Tibial nerve (tissue), 4 donors: ENCODE results near the gene PTPRG. TPM values are rescaled to one million over a fixed set of nuclear protein-coding genes. Genes with fewer than 3 reads are reported as not detected.

ENCODE experiments used
- DNase-seq, 2 donors: peaks; one replicate each; pipeline ENCODE4 v3.0.0-alpha.2; 2019; ENCODE audit warnings: low spot score in 2 of 2
- H3K27ac ChIP-seq, 4 donors: fragments of 200-600 bp; sonication (generic) in 3 of 4; one replicate each; pipeline ENCODE4 v1.5.1; 2017 to 2019; ENCODE audit warnings: mild to moderate bottlenecking in 1 of 4
- H3K27me3 ChIP-seq, 2 donors: fragments of 200-600 bp; sonication (generic) in 1 of 2; one replicate each; pipeline versions ENCODE4 v1.5.1 to v1.6.0; 2017 to 2019
- H3K36me3 ChIP-seq, 3 donors: fragments of 200-600 bp; sonication (generic); one replicate each; pipeline ENCODE4 v1.5.1; 2018 to 2019
- H3K4me1 ChIP-seq, 4 donors: fragments of 200-600 bp; sonication (generic) in 3 of 4; one replicate each; pipeline ENCODE4 v1.5.1; 2017 to 2019
- H3K4me3 ChIP-seq, 4 donors: fragments of 200-600 bp; sonication (generic) in 3 of 4; one replicate each; pipeline ENCODE4 v1.5.1; 2017 to 2019; ENCODE audit warnings: mild to moderate bottlenecking in 1 of 4, moderate library complexity in 1 of 4
- H3K9me3 ChIP-seq, 4 donors: fragments of 200-600 bp; sonication (generic) in 3 of 4; one replicate each; pipeline ENCODE4 v1.5.1; 2017 to 2019
- EP300 ChIP-seq, 2 donors: sonication (generic); formaldehyde crosslinking; IDR thresholded peaks; one replicate each; pipeline ENCODE4 v1.6.1; 2017; ENCODE audit warnings: antibody characterized with exemption in 2 of 2, mild to moderate bottlenecking in 1 of 2
- POLR2A ChIP-seq, 2 donors: fragments of 450-650 bp; IDR thresholded peaks; one replicate each; pipeline ENCODE4 v1.6.1; 2017; ENCODE audit warnings: antibody characterized with exemption in 2 of 2, mild to moderate bottlenecking in 2 of 2, moderate library complexity in 2 of 2
- WGBS, 2 donors: methylation state at CpG; one replicate each; pipeline ENCODE4 v1.1.5; 2018; 5-methylcytosine and 5-hydroxymethylcytosine counted together
- total RNA-seq, 4 donors: library from RNA; depleted of rRNA; stranded (reverse); fragments of >200 nt; gene quantifications; one replicate each; pipeline ENCODE4 v1.1.0, GENCODE V29; 2016
- TF ChIP-seq, protein P1 (sequence below), 5 experiments: fragments of 200-600 bp in 3 of 5; fragments of 450-650 bp in 2 of 5; sonication (generic) in 3 of 5; IDR thresholded peaks; one replicate each; pipeline ENCODE4 v1.5.1; 2016 to 2019; ENCODE audit warnings: antibody characterized with exemption in 5 of 5, mild to moderate bottlenecking in 3 of 5, moderate library complexity in 2 of 5

PTPRG gene
- total RNA-seq, 4 donors from 2014 or later = 112 to 174 (median 121) TPM

DNA sequence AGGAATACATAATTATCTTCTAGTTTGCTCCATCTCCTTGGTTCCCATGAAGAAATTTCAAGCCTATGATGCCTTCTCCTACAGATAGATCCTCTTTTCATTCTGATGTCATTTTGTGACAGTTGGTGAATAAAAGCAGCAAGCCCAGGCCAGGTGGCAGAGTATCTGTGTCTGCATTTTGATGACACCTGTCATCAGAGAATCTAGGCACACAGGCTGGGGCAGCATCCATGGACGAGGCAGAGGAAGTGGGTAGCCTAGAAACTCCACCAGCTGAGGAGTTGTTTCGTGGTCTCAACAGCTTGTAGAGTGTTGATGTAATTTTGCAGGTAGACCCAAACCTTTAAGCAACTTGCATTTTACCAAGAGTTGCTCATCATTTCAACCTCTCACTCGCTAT, 542.2 kb downstream of the PTPRG start:
- no peaks in the 10 kb centered on the region for H3K9me3 ChIP-seq
- H3K36me3 ChIP-seq = no peaks in the 10 kb centered on the region
- DNase-seq = no peak
- H3K4me3 ChIP-seq = no peak overlapping the region
- no peaks in the 10 kb centered on the region for H3K27me3 ChIP-seq
- peak overlapping the region in 1 of 4 donors; percentile 43 for H3K27ac ChIP-seq
- 89 to 92% methylated on average over 3 of the region's 3 CpGs for whole genome bisulfite sequencing, 2 donors
- TF ChIP-seq EP300 (IDR thresholded peaks at IDR 0.05) (no peak), POLR2A (IDR thresholded peaks at IDR 0.05) (no peak)
- TF ChIP-seq, protein P1, sequence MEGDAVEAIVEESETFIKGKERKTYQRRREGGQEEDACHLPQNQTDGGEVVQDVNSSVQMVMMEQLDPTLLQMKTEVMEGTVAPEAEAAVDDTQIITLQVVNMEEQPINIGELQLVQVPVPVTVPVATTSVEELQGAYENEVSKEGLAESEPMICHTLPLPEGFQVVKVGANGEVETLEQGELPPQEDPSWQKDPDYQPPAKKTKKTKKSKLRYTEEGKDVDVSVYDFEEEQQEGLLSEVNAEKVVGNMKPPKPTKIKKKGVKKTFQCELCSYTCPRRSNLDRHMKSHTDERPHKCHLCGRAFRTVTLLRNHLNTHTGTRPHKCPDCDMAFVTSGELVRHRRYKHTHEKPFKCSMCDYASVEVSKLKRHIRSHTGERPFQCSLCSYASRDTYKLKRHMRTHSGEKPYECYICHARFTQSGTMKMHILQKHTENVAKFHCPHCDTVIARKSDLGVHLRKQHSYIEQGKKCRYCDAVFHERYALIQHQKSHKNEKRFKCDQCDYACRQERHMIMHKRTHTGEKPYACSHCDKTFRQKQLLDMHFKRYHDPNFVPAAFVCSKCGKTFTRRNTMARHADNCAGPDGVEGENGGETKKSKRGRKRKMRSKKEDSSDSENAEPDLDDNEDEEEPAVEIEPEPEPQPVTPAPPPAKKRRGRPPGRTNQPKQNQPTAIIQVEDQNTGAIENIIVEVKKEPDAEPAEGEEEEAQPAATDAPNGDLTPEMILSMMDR (IDR thresholded peaks at IDR 0.05) = no peak
- H3K4me1 ChIP-seq = peaks cover 0 to 22% (median 0%) of the 10 kb centered on the region in 4 donors

DNA sequence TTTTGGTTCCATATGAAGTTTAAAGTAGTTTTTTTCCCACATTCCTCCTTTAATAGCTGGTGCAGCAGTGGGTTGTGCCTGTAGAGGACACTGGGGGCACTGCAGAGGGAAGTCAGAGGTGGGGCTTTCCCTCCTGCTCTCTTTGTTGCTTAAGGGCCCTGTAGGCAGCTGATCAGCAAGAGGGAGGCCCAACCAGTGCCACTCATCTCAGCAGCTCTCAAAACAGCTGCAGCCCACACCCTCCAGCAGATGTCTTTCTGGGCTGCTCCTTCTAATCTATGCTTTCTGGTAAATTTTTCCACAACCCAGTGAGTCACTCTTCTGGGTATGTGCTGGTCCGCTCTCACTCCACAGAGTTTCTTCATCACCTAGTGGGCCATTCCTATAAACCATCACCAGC, 548.2 kb downstream of the PTPRG start:
- Histone ChIP-seq H3K4me3 (no peak overlapping the region), H3K4me1 (no peaks in the 10 kb centered on the region), H3K27me3 (no peaks in the 10 kb centered on the region), H3K27ac (no peak overlapping the region), H3K36me3 (no peaks in the 10 kb centered on the region), H3K9me3 (peaks cover 0 to 6% (median 0%) of the 10 kb centered on the region in 4 donors)
- DNase-seq = no peak
- WGBS, 2 donors = 91 to 95% methylated on average over 1 of the region's 1 CpG
- TF ChIP-seq, protein P1 (IDR thresholded peaks at IDR 0.05) = no peak

DNA sequence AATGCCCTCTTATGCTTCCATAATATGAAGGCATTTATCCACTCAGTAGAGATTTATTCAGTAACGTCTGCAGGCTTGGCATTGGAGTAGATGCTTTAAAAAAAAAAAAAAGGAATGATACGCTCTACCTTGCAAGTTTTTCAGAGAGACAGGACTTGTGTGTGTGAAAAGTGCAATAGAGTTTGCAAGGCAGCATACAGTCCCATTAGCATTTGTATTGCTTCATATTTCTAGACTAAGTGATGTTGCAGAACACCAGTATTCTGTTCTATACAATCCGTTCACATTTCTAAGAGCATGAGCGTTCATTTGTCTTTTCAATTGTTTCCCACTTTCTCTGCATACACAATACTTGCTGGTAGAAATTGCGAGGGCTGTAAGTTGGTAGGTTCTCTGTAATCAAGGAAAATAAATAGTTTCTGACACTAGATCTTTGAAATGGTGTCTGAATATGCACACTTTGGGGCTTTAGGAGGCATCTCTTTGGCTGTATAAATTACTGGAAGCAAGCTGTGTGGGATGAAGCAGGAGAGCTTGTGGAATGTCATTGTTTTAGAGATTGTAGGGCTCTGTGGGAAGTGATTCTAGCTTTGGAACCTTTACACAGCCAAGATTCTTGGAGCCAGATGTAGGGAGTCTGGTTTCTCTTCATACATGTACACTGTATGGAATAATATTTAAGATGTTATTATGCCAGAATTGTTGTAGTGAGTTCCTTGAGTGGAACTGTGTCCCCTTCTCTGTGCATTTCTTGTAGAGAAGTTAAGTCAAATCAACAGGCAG, 549.3 kb downstream of the PTPRG start:
- Histone ChIP-seq H3K36me3 (no peaks in the 10 kb centered on the region), H3K9me3 (peaks cover 0 to 6% (median 0%) of the 10 kb centered on the region in 4 donors), H3K27me3 (no peaks in the 10 kb centered on the region), H3K4me3 (no peak overlapping the region), H3K27ac (no peak overlapping the region), H3K4me1 (peaks cover 0 to 4% (median 0%) of the 10 kb centered on the region in 4 donors)
- TF ChIP-seq POLR2A (IDR thresholded peaks at IDR 0.05) = no peak
- DNase-seq = no peak
- 72 to 75% methylated on average over 5 of the region's 5 CpGs for WGBS, 2 donors

DNA sequence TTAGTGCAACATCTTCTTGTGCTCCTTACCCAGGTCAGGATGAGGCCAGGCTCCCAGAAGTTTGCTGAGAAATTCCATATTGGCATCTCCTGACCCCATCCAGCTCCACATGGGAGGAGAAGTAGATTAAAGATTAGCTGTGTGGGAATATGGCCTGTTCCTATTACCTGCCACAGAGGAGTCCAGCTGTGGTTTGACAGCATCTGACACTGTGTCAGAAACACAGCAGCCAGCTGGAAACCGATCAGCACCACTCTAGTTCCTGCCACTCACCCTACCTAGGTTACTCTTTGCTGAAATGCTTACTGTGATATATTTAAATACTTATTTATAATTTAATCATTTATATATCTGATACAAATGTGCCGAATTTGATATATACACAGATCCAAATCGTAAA, 551.7 kb downstream of the PTPRG start:
- Histone ChIP-seq H3K4me3 (no peak overlapping the region), H3K4me1 (peaks cover 0 to 9% (median 0%) of the 10 kb centered on the region in 4 donors), H3K27ac (no peak overlapping the region), H3K27me3 (no peaks in the 10 kb centered on the region), H3K36me3 (no peaks in the 10 kb centered on the region), H3K9me3 (peaks cover 0 to 6% (median 0%) of the 10 kb centered on the region in 4 donors)
- TF ChIP-seq, protein P1 (IDR thresholded peaks at IDR 0.05) = no peak
- no peak for TF ChIP-seq EP300 (IDR thresholded peaks at IDR 0.05)
- TF ChIP-seq POLR2A (IDR thresholded peaks at IDR 0.05) = no peak
- WGBS, 2 donors = 93 to 96% methylated on average over 3 of the region's 3 CpGs
- DNase-seq = no peak

DNA sequence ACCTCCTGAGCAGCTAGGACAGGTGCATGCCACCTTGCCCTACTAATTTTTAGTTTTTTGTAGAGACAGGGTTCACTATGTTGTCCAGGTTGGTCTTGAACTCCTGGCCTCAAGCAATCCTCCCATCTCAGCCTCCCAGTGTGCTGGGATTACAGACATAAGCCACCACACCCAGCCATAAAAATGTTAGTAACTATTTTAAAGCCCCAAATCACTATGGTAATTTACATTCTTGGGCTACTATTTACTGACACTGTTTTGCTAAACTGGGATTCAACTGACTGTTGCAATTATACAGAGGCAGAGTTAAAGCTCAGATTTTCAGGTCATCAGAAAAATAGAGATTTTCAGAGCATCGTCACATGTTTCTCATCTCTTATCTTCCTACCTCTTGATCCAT, 553.4 kb downstream of the PTPRG start:
- Histone ChIP-seq H3K27ac (no peak overlapping the region), H3K36me3 (no peaks in the 10 kb centered on the region), H3K27me3 (no peaks in the 10 kb centered on the region), H3K4me1 (peaks cover 0 to 18% (median 0%) of the 10 kb centered on the region in 4 donors), H3K9me3 (peaks cover 0 to under 1% (median 0%) of the 10 kb centered on the region in 4 donors), H3K4me3 (no peak overlapping the region)
- WGBS, 2 donors = 94 to 95% methylated on average over 1 of the region's 1 CpG
- TF ChIP-seq, protein P1 (IDR thresholded peaks at IDR 0.05) = no peak
- TF ChIP-seq EP300 (IDR thresholded peaks at IDR 0.05) (no peak), POLR2A (IDR thresholded peaks at IDR 0.05) (no peak)
- DNase-seq = no peak
